Chondrocyte (in vitro differentiated cells): Measurements from ENCODE around the gene NKRF. TPM values are rescaled to one million over a fixed set of nuclear protein-coding genes. Genes with fewer than 3 reads are reported as not detected.

Experiments
- DNase-seq: peaks from one replicate; pipeline ENCODE4 v3.0.0; 2021; ENCODE audit warnings: mixed read lengths, low spot score
- H3K27ac Mint-ChIP-seq: one replicate; pipeline ENCODE4 v1.8.0; 2021; ENCODE audit warnings: mild to moderate bottlenecking, moderate library complexity, mixed read lengths; ENCODE audit not compliant: unreplicated experiment
- H3K27me3 Mint-ChIP-seq: 2 replicates; pipeline ENCODE4 v1.8.0; 2021; ENCODE audit warnings: low read depth, mixed read lengths
- H3K36me3 Mint-ChIP-seq: 2 replicates; pipeline ENCODE4 v1.8.0; 2021; ENCODE audit warnings: low read depth, mixed read lengths
- H3K4me1 Mint-ChIP-seq: 2 replicates; pipeline ENCODE4 v1.8.0; 2021; ENCODE audit warnings: low read depth, mild to moderate bottlenecking, mixed read lengths
- H3K4me3 Mint-ChIP-seq: one replicate; pipeline ENCODE4 v1.8.0; 2021; ENCODE audit warnings: mild to moderate bottlenecking, moderate library complexity, mixed read lengths; ENCODE audit not compliant: unreplicated experiment
- H3K9me3 Mint-ChIP-seq: 2 replicates; pipeline ENCODE4 v1.8.0; 2021; ENCODE audit warnings: low read depth, mixed read lengths
- total RNA-seq: library from RNA; stranded (reverse); gene quantifications from 3 replicates; pipeline ENCODE4 v1.2.1, GENCODE V29; 2021
- TF ChIP-seq, protein P1 (sequence below): fragments of 200-600 bp; sonication (generic); IDR thresholded peaks from 2 replicates; pipeline ENCODE4 v1.5.0; 2021; ENCODE audit warnings: antibody characterized with exemption, mild to moderate bottlenecking, moderate library complexity

Gene NKRF
- total RNA-seq, 1 donor from 2014 or later: 8.0 TPM

DNA sequence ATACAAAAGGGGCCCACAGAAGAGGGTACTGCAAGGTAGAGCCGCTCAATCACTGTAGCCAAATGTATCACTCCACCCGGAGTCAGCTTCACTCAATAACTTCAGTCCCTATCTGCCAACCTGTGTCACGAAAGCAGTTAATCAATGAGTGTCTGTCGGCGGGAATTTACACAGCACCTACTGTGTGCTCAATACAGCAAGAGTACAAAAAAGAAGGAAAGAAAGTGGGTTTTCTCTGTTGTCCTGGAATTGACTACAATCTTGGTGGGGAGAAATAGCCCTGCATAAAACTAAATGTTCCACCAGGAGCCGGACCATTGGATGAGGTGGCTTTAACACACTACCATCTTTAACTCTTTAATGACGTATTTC lies 780 bp upstream of the NKRF start:
- Mint-ChIP-seq H3K27ac (no peak overlapping the region), H3K9me3 (peaks cover 4% of the 10 kb centered on the region), H3K4me3 (peak overlapping the region; percentile 81), H3K36me3 (no peaks in the 10 kb centered on the region), H3K27me3 (no peaks in the 10 kb centered on the region), H3K4me1 (peaks cover 23% of the 10 kb centered on the region)
- TF ChIP-seq, protein P1, sequence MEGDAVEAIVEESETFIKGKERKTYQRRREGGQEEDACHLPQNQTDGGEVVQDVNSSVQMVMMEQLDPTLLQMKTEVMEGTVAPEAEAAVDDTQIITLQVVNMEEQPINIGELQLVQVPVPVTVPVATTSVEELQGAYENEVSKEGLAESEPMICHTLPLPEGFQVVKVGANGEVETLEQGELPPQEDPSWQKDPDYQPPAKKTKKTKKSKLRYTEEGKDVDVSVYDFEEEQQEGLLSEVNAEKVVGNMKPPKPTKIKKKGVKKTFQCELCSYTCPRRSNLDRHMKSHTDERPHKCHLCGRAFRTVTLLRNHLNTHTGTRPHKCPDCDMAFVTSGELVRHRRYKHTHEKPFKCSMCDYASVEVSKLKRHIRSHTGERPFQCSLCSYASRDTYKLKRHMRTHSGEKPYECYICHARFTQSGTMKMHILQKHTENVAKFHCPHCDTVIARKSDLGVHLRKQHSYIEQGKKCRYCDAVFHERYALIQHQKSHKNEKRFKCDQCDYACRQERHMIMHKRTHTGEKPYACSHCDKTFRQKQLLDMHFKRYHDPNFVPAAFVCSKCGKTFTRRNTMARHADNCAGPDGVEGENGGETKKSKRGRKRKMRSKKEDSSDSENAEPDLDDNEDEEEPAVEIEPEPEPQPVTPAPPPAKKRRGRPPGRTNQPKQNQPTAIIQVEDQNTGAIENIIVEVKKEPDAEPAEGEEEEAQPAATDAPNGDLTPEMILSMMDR: no peak
- DNase-seq: no peak

DNA sequence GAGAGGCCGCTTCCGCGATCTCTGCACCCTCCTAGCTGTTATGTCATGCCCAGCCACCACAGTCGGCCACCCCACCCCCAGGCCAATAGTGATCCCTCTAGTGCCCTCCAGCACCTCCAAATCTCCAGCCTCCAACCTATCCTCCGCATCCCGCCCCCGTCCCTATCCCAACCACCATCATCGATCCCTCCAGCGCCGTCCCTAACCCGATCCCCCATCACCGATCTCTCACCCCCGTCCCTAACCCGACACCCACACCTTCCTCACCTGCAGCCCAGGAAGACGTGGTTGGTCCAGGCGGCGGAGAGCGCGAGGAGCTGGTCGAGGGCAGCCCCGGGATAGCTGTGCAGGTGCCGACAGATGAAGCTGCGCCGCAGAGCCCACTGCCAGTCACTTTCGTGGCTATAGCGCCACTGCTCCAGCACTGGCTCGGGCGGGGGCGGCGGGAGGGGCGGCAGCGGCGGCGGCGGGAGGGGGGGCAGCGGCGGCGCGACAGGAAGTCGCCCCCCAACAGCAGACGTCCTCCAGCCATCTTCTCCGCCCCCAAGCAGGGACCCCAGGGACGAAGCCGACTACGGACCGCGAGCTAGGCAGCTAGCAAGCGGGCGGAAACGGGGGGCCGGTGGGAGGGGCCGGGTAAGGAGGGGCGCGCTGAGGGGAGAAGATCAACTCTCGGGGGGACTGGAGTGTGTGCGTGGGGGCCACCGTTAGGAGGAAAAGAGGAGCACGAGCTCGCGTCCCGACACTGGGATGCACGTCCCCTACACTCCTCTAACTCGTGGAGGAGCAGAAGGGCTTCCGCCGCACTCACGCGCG lies 552 bp downstream of the NKRF start:
- Mint-ChIP-seq H3K9me3 (peaks cover 4% of the 10 kb centered on the region), H3K27me3 (no peaks in the 10 kb centered on the region), H3K4me3 (peak overlapping the region; percentile 86), H3K36me3 (no peaks in the 10 kb centered on the region), H3K27ac (peak overlapping the region; percentile 93), H3K4me1 (peaks cover 23% of the 10 kb centered on the region)
- TF ChIP-seq, protein P1: no peak
- DNase-seq: no peak

DNA sequence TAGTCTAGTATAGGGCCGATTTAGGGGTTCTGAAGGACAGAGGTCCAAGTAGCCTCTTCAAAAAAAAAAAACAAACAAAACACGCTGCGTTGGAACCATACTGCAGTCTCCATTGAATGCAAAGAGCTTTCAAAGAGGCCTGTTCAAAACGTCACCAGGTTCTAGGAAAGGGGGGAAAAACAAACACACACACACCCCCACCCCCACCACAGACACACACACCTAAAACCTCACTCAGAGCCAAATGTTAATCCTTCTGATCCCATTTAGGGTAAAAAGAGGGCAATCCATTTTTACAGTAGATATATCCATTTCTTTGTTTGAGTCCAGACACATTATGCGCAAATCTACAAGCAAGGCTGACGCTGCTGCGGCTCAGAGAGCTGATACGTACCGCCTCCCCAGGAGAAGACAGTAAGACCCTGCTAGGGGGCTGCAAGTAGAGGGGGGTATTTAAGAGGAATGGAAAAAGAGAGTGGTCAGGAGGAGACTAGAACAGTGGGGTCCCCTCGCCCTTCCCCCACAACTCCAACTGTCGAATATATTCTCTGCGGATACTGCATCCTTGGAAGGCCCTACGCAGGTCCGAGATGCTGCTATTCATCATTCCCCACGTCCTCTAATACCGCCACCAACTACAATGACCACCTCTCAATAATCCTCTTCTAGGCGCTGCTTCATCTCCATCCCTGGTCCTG lies 1.3 kb downstream of the NKRF start:
- no peak for DNase-seq
- TF ChIP-seq, protein P1: no peak
- peaks cover 4% of the 10 kb centered on the region for H3K9me3 Mint-ChIP-seq
- no peaks in the 10 kb centered on the region for H3K36me3 Mint-ChIP-seq
- peak overlapping the region; percentile 86 for H3K4me3 Mint-ChIP-seq
- peak overlapping the region; percentile 68 for H3K27ac Mint-ChIP-seq
- peaks cover 23% of the 10 kb centered on the region for H3K4me1 Mint-ChIP-seq
- H3K27me3 Mint-ChIP-seq: no peaks in the 10 kb centered on the region

DNA sequence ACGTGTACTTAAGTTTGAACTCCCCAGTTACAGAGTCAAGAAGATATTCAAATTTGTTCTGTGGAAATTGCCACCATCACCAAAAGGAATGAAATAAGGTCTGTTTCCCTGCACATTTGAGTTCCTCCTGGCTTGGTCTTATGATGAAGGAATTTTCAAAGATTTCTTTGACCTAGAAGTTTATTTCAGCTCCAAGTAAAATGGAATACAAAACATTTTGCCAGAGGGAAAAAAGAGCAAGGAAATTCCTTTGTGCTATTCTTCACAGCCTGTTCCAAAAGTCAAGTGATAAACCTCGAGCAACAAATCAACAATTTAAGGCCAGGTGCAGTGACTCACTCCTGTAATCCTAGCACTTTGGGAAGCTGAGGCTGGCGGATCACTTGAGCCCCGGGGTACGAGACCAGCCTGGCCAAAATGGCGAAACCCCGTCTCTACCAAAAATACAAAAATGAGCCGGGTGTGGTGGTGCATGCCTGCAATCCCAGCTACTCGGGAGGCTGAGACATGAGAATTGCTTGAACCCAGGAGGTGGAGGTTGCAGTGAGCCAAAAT lies 3.4 kb downstream of the NKRF start:
- peaks cover 9% of the 10 kb centered on the region for H3K9me3 Mint-ChIP-seq
- no peak for DNase-seq
- H3K4me3 Mint-ChIP-seq: no peak overlapping the region
- H3K27ac Mint-ChIP-seq: no peak overlapping the region
- H3K4me1 Mint-ChIP-seq: peaks cover 23% of the 10 kb centered on the region
- TF ChIP-seq, protein P1: no peak
- no peaks in the 10 kb centered on the region for H3K36me3 Mint-ChIP-seq
- no peaks in the 10 kb centered on the region for H3K27me3 Mint-ChIP-seq

DNA sequence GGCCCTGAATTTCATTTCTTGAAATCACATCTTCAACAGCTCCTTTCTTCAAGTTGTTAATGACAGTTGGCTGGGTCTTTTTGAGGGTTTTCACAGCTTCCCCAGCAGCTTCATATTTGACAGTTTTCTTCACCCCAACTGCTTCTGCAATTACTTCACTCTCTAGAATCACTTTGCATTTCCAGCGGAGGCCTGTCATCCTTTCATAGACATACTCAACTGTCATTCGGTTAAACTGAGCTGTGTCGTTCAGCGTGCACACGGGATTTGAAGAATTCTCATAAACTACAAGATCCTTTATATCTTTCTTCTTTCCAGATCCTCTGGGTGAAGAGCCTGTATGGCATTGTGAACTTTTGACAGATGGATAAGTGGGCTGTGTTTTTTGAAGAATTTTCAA lies 16.4 kb downstream of the NKRF start:
- no peak for DNase-seq
- TF ChIP-seq, protein P1: no peak
- no peaks in the 10 kb centered on the region for H3K27me3 Mint-ChIP-seq
- no peak overlapping the region for H3K27ac Mint-ChIP-seq
- H3K36me3 Mint-ChIP-seq: peaks cover 5% of the 10 kb centered on the region
- no peak overlapping the region for H3K4me3 Mint-ChIP-seq
- no peaks in the 10 kb centered on the region for H3K4me1 Mint-ChIP-seq
- H3K9me3 Mint-ChIP-seq: peaks cover 8% of the 10 kb centered on the region
